Stimulated activated CD8-positive, alpha-beta memory T cell treated with anti-CD3 and anti-CD28 coated beads, Interleukin-12 subunit alpha, Interleukin-12 subunit beta, amount 100 ng/mL, for 24 hours (primary cell): ENCODE results near the gene KRTAP17-1.
"Not testable (repeated sequence)": the region's sequence is repeated elsewhere in the genome, so short reads cannot be mapped to it uniquely, and the experiment has no call there.

ENCODE experiments used
- DNase-seq: peaks from one replicate; pipeline ENCODE4 v3.0.0-alpha.2; 2020; ENCODE audit errors: extremely low read depth

KRTAP17-1 gene

GRCh38 chr17:41315204-41315794, at the start of gene KRTAP17-1:
KRTAP17-1 (minus strand) TSS chr17:41315710; CDS start chr17:41315650, 60 bp downstream.
- no peak for DNase-seq

- no peak for DNase-seq
Observed at GRCh38 chr17:41363881-41364280, 48.4 kb upstream of the KRTAP17-1 start.

GRCh38 chr17:41360296-41360995, 44.9 kb upstream of the KRTAP17-1 start:
- DNase-seq: no peak

GRCh38 chr17:41354536-41354935, 39.0 kb upstream of the KRTAP17-1 start:
- DNase-seq: no peak

- DNase-seq: no peak
Observed at GRCh38 chr17:41352597-41353366, 37.3 kb upstream of the KRTAP17-1 start.

- no peak for DNase-seq
Observed at GRCh38 chr17:41351177-41351576, 35.7 kb upstream of the KRTAP17-1 start.

GRCh38 chr17:41350381-41350878, 34.9 kb upstream of the KRTAP17-1 start, which contains the start of gene KRT33A:
KRT33A (minus strand) TSS chr17:41350828; CDS start chr17:41350767, 61 bp downstream.
- DNase-seq: not testable (repeated sequence)

- DNase-seq: no peak
Observed at GRCh38 chr17:41347869-41348760, 32.6 kb upstream of the KRTAP17-1 start.

- not testable (repeated sequence) for DNase-seq
Observed at GRCh38 chr17:41346421-41346820, 30.9 kb upstream of the KRTAP17-1 start.

GRCh38 chr17:41345992-41346391, 30.5 kb upstream of the KRTAP17-1 start:
- DNase-seq: no peak

GRCh38 chr17:41343029-41343428, 27.5 kb upstream of the KRTAP17-1 start:
- DNase-seq: no peak

- DNase-seq: no peak
Observed at GRCh38 chr17:41340934-41341861, 25.7 kb upstream of the KRTAP17-1 start.

- DNase-seq: no peak
Observed at GRCh38 chr17:41340494-41340893, 25.0 kb upstream of the KRTAP17-1 start.

- no peak for DNase-seq
Observed at GRCh38 chr17:41339571-41340172, 24.2 kb upstream of the KRTAP17-1 start.

GRCh38 chr17:41338961-41339485, 23.5 kb upstream of the KRTAP17-1 start:
- DNase-seq: no peak

- no peak for DNase-seq
Observed at GRCh38 chr17:41335747-41336146, 20.2 kb upstream of the KRTAP17-1 start.

GRCh38 chr17:41334385-41335305, 19.1 kb upstream of the KRTAP17-1 start:
- no peak for DNase-seq

- no peak for DNase-seq
Observed at GRCh38 chr17:41333836-41334235, 18.3 kb upstream of the KRTAP17-1 start.
